ENCODE data around the gene COL16A1.
A peak's percentile ranks its signal among the peaks of the same experiment; 100 is the strongest.

COL16A1 gene

GRCh38 chr1:31644560-31645273, 59.1 kb downstream of the COL16A1 start, which contains the start of gene PEF1:
PEF1 (minus strand) TSS chr1:31644876; CDS start chr1:31644864, 12 bp downstream.
- peak; percentile 100 for DNase-seq

- DNase-seq = no peak
Observed at GRCh38 chr1:31643976-31644559, 59.7 kb downstream of the COL16A1 start.

- DNase-seq = no peak
Observed at GRCh38 chr1:31642897-31643296, 60.9 kb downstream of the COL16A1 start.

GRCh38 chr1:31642366-31642765, 61.5 kb downstream of the COL16A1 start:
- no peak for DNase-seq

GRCh38 chr1:31640964-31641363, 62.9 kb downstream of the COL16A1 start:
- DNase-seq = no peak

- DNase-seq = no peak
Observed at GRCh38 chr1:31640179-31640578, 63.6 kb downstream of the COL16A1 start.

GRCh38 chr1:31639543-31639942, 64.3 kb downstream of the COL16A1 start:
- DNase-seq = no peak

- DNase-seq = peak; percentile 65
Observed at GRCh38 chr1:31637915-31638673, 65.7 kb downstream of the COL16A1 start.

GRCh38 chr1:31633117-31633516, 70.7 kb downstream of the COL16A1 start:
- DNase-seq = no peak

- no peak for DNase-seq
Observed at GRCh38 chr1:31632649-31633048, 71.2 kb downstream of the COL16A1 start.

- no peak for DNase-seq
Observed at GRCh38 chr1:31628931-31629556, 74.8 kb downstream of the COL16A1 start.

GRCh38 chr1:31627930-31628559, 75.8 kb downstream of the COL16A1 start:
- DNase-seq = no peak

GRCh38 chr1:31627301-31627929, 76.4 kb downstream of the COL16A1 start:
- no peak for DNase-seq

GRCh38 chr1:31626223-31627207, 77.3 kb downstream of the COL16A1 start:
- no peak for DNase-seq

GRCh38 chr1:31625561-31626222, 78.1 kb downstream of the COL16A1 start:
- DNase-seq = no peak

- no peak for DNase-seq
Observed at GRCh38 chr1:31624731-31625514, 78.9 kb downstream of the COL16A1 start.

- no peak for DNase-seq
Observed at GRCh38 chr1:31624309-31624708, 79.5 kb downstream of the COL16A1 start.

- DNase-seq = no peak
Observed at GRCh38 chr1:31623365-31623764, 80.5 kb downstream of the COL16A1 start.

GRCh38 chr1:31621847-31622730, 81.7 kb downstream of the COL16A1 start:
- no peak for DNase-seq

All from DMS153 (cell line).